B cell (primary cell): ENCODE results near the gene MICU1. TPM values are rescaled to one million over a fixed set of nuclear protein-coding genes. Genes with fewer than 3 reads are reported as not detected.

ENCODE experiments used
- ATAC-seq: fragments of 200-7000 bp; cut with Tn5 transposase; one replicate; pipeline ENCODE4 v1.10.0; 2021; ENCODE audit warnings: low read depth, mild to moderate bottlenecking, moderate number of reproducible peaks, moderate library complexity
- CTCF ChIA-PET: fragments of 350-600 bp; sonication (Branson Sonifier 250); formaldehyde crosslinking; loops from one replicate; lab custom pipeline; 2021; ENCODE audit warnings: antibody characterized with exemption, inconsistent platforms; lab: Charles Lee
- POLR2A ChIA-PET: fragments of 350-600 bp; sonication (Branson Sonifier 250); formaldehyde crosslinking; loops from one replicate; lab custom pipeline; 2021; ENCODE audit warnings: antibody characterized with exemption; lab: Charles Lee
- DNase-seq: peaks from one replicate; pipeline ENCODE4 v3.0.0; 2013
- H2AFZ ChIP-seq: 2 replicates; pipeline ENCODE4 v1.6.1; 2012; ENCODE audit warnings: mild to moderate bottlenecking, low read depth, low read length; ENCODE audit not compliant: insufficient read depth, poor library complexity, severe bottlenecking
- H3K27ac ChIP-seq, 2 donors: 1 replicate in 1 of 2; 2 replicates in 1 of 2; pipeline ENCODE4 v1.5.1; 2012 to 2013; ENCODE audit warnings: low read length in 2 of 2, mild to moderate bottlenecking in 2 of 2, moderate library complexity in 1 of 2
- H3K27me3 ChIP-seq, 4 experiments: fragments of 200-600 bp in 1 of 4; sonication (generic) in 1 of 4; replicated peaks in 1 of 4; 1 replicate in 2 of 4; 2 replicates in 2 of 4; pipeline versions ENCODE4 v1.6.1 to v1.7.0; 2013 to 2016; ENCODE audit warnings: low read length in 3 of 4, mild to moderate bottlenecking in 2 of 4, mixed read lengths in 1 of 4, moderate library complexity in 1 of 4; ENCODE audit not compliant: insufficient read depth in 4 of 4, control insufficient read depth in 3 of 4; ENCODE audit errors: control extremely low read depth in 1 of 4
- H3K36me3 ChIP-seq, 2 experiments: replicated peaks in 1 of 2; 1 replicate in 1 of 2; 2 replicates in 1 of 2; pipeline versions ENCODE4 v1.6.1 to v1.7.1; 2013; ENCODE audit warnings: low read length in 1 of 2; ENCODE audit not compliant: insufficient read depth in 2 of 2, control insufficient read depth in 1 of 2; ENCODE audit errors: control extremely low read depth in 1 of 2, extremely low read depth in 1 of 2
- H3K4me1 ChIP-seq, 2 donors: fragments of 200-600 bp in 1 of 2; sonication (generic) in 1 of 2; 1 replicate in 1 of 2; 2 replicates in 1 of 2; pipeline versions ENCODE4 v1.5.1 to v1.6.1; 2013 to 2017; ENCODE audit warnings: low read length in 2 of 2; ENCODE audit not compliant: control insufficient read depth in 2 of 2, insufficient read depth in 2 of 2
- H3K4me2 ChIP-seq: replicated peaks from 2 replicates; pipeline ENCODE3; 2012; ENCODE audit warnings: mild to moderate bottlenecking, low read depth, low read length; ENCODE audit not compliant: poor library complexity, severe bottlenecking
- H3K4me3 ChIP-seq, 5 experiments: fragments of 200-600 bp in 1 of 5; sonication (generic) in 1 of 5; 1 replicate in 3 of 5; 2 replicates in 2 of 5; pipeline versions ENCODE4 v1.5.1 to v1.7.0; 2011 to 2016; ENCODE audit warnings: low read length in 4 of 5, mild to moderate bottlenecking in 4 of 5, low read depth in 2 of 5, control low read depth in 1 of 5, moderate library complexity in 1 of 5; ENCODE audit not compliant: insufficient read depth in 1 of 5; ENCODE audit errors: control extremely low read depth in 1 of 5, extremely low read depth in 1 of 5
- H3K79me2 ChIP-seq: fragments of 200-600 bp; sonication (generic); one replicate; pipeline ENCODE4 v1.6.0; 2016; ENCODE audit warnings: low read length; ENCODE audit not compliant: control insufficient read depth, insufficient read depth
- H3K9ac ChIP-seq: fragments of 200-600 bp; sonication (generic); 2 replicates; pipeline ENCODE4 v1.6.1; 2017; ENCODE audit warnings: mild to moderate bottlenecking, low read length, moderate library complexity
- H3K9me3 ChIP-seq, 3 donors: one replicate each; pipeline versions ENCODE4 v1.6.1 to v1.7.1; 2013; ENCODE audit warnings: low read length in 2 of 3; ENCODE audit not compliant: control insufficient read depth in 2 of 3, insufficient read depth in 1 of 3; ENCODE audit errors: control extremely low read depth in 1 of 3
- H4K20me1 ChIP-seq: 2 replicates; pipeline ENCODE4 v1.6.0; 2012; ENCODE audit warnings: mild to moderate bottlenecking, low read length; ENCODE audit not compliant: insufficient read depth, control insufficient read depth, poor library complexity, severe bottlenecking
- H3K27ac Mint-ChIP-seq: one replicate; pipeline ENCODE4 v1.8.0; 2021; ENCODE audit warnings: mixed read lengths
- H3K27me3 Mint-ChIP-seq: one replicate; pipeline ENCODE4 v1.8.0; 2021; ENCODE audit warnings: mixed read lengths
- H3K4me1 Mint-ChIP-seq: one replicate; pipeline ENCODE4 v1.8.0; 2021; ENCODE audit warnings: mixed read lengths
- H3K4me3 Mint-ChIP-seq: one replicate; pipeline ENCODE4 v1.8.0; 2021; ENCODE audit warnings: mixed read lengths
- H3K9me3 Mint-ChIP-seq: one replicate; pipeline ENCODE4 v1.8.0; 2022; ENCODE audit warnings: mixed read lengths; ENCODE audit not compliant: insufficient read depth
- EZH2 ChIP-seq: IDR thresholded peaks from 2 replicates; pipeline ENCODE4 v1.6.1; 2012; ENCODE audit warnings: borderline replicate concordance, low read depth, mild to moderate bottlenecking, moderate library complexity, low read length; ENCODE audit not compliant: insufficient read depth, poor library complexity, severe bottlenecking
- WGBS: methylation state at CpG from one replicate; pipeline ENCODE4 v1.1.5; 2013; ENCODE audit warnings: missing lambda C conversion rate; ENCODE audit not compliant: insufficient coverage; 5-methylcytosine and 5-hydroxymethylcytosine counted together
- intact Hi-C: fragments of 100-400 bp; cut with micrococcal nuclease; formaldehyde crosslinking; loops from one replicate; pipeline ENCODE4 v1.10.0; 2022
- polyA plus RNA-seq: library from polyadenylated mRNA; depleted of rRNA; stranded (reverse); fragments of >200 nt; gene quantifications from 2 replicates; pipeline ENCODE4 v1.2.3, GENCODE V29; 2012
- total RNA-seq, 2 donors: library from RNA; stranded (reverse); fragments of 120-200 nt in 1 of 2; gene quantifications; 1 replicate in 1 of 2; 2 replicates in 1 of 2; pipeline versions ENCODE4 v1.2.3 to v1.2.4, GENCODE V29; 2013 to 2022
- TF ChIP-seq, protein P1 (sequence below): fragments of 200-600 bp; IDR thresholded peaks from one replicate; pipeline ENCODE4 v1.8.0; 2022; ENCODE audit warnings: antibody characterized with exemption, mild to moderate bottlenecking

The MICU1 gene
- total and polyA plus RNA-seq, 2 donors (not counting 1 experiment from before 2014, with no cell fraction given) = 12.0 to 34.7 TPM

DNA sequence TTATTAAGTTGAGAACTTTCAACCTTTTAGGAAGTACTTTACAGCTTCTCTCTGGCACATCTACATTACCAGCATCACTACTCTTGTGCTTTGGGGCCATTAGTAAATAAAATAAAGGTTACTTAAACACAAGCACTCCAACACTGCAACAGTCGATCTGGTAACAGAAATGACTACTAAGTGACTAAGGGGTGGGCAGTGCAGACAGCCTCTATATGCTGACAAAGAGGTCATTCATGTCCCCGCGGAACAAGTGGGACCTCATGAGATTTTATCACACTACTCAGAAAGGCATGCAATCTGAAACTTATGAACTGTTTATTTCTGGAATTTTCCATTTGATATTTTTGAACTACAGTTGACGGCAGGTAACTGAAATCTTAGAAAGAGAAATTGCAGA, 159.9 kb downstream of the MICU1 start:
- Histone ChIP-seq H3K9me3 (no peaks in the 10 kb centered on the region), H3K27ac (no peak overlapping the region), H3K4me1 (no peaks in the 10 kb centered on the region), H3K36me3 (peaks cover 0 to 8% of the 10 kb centered on the region in 2 experiments), H3K27me3 (no peaks in the 10 kb centered on the region), H3K4me2 (no peak overlapping the region), H3K79me2 (no peaks in the 10 kb centered on the region), H3K9ac (no peak overlapping the region), H3K4me3 (no peak overlapping the region), H4K20me1 (no peaks in the 10 kb centered on the region), H2AFZ (no peak overlapping the region)
- H3K27ac Mint-ChIP-seq = no peak overlapping the region
- intact Hi-C loops = no loop called here
- TF ChIP-seq, protein P1, sequence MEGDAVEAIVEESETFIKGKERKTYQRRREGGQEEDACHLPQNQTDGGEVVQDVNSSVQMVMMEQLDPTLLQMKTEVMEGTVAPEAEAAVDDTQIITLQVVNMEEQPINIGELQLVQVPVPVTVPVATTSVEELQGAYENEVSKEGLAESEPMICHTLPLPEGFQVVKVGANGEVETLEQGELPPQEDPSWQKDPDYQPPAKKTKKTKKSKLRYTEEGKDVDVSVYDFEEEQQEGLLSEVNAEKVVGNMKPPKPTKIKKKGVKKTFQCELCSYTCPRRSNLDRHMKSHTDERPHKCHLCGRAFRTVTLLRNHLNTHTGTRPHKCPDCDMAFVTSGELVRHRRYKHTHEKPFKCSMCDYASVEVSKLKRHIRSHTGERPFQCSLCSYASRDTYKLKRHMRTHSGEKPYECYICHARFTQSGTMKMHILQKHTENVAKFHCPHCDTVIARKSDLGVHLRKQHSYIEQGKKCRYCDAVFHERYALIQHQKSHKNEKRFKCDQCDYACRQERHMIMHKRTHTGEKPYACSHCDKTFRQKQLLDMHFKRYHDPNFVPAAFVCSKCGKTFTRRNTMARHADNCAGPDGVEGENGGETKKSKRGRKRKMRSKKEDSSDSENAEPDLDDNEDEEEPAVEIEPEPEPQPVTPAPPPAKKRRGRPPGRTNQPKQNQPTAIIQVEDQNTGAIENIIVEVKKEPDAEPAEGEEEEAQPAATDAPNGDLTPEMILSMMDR = no peak
- TF ChIP-seq EZH2 = no peak
- ChIA-PET POLR2A (no interaction called here), CTCF (interaction anchor here (0.6 kb wide), 1 partner anchor 273 kb away, joined by 3 read pairs; no protein-coding TSS in a partner anchor)
- no peaks in the 10 kb centered on the region for H3K4me1 Mint-ChIP-seq
- no peak for ATAC-seq
- WGBS = no CpG with 5 or more reads among the region's 4 CpGs
- no peaks in the 10 kb centered on the region for H3K27me3 Mint-ChIP-seq
- no peak for DNase-seq
- no peak overlapping the region for H3K4me3 Mint-ChIP-seq
- no peaks in the 10 kb centered on the region for H3K9me3 Mint-ChIP-seq

- Histone ChIP-seq H3K4me3 (no peak overlapping the region), H3K9me3 (no peaks in the 10 kb centered on the region), H3K9ac (no peak overlapping the region), H3K27me3 (no peaks in the 10 kb centered on the region), H3K4me2 (no peak overlapping the region), H3K79me2 (no peaks in the 10 kb centered on the region), H3K27ac (no peak overlapping the region), H3K36me3 (peaks cover 0 to 2% of the 10 kb centered on the region in 2 experiments), H3K4me1 (no peaks in the 10 kb centered on the region), H4K20me1 (no peaks in the 10 kb centered on the region), H2AFZ (no peak overlapping the region)
- CTCF ChIA-PET = no interaction called here
- no peaks in the 10 kb centered on the region for H3K9me3 Mint-ChIP-seq
- intact Hi-C loops = no loop called here
- H3K27ac Mint-ChIP-seq = no peak overlapping the region
- H3K4me3 Mint-ChIP-seq = no peak overlapping the region
- no CpG with 5 or more reads among the region's 2 CpGs for WGBS
- H3K4me1 Mint-ChIP-seq = no peaks in the 10 kb centered on the region
- POLR2A ChIA-PET = no interaction called here
- no peak for TF ChIP-seq EZH2
- TF ChIP-seq, protein P1 = no peak
- no peaks in the 10 kb centered on the region for H3K27me3 Mint-ChIP-seq
- no peak for DNase-seq
- ATAC-seq = no peak
Observed at GRCh38 chr10:72464438-72464837, 161.4 kb downstream of the MICU1 start.
